IMR-90 (cell line): ENCODE results near the gene ARHGAP12. TPM values are rescaled to one million over a fixed set of nuclear protein-coding genes. Genes with fewer than 3 reads are reported as not detected.

ENCODE experiments used
- ATAC-seq: fragments of 200-7000 bp; cut with Tn5 transposase; 2 replicates; pipeline ENCODE4 v1.9.1; 2020; ENCODE audit warnings: low read depth, mild to moderate bottlenecking, moderate library complexity
- BruUV-seq: library from RNA; stranded (reverse); fragments of 400-500 nt; replicated peaks from 2 replicates; lab custom pipeline; 2021; lab: Mats Ljungman, UMichigan
- CTCF ChIA-PET: fragments of 300-600 bp; formaldehyde crosslinking; extraction: SDS; loops from one replicate; lab custom pipeline; 2021; ENCODE audit warnings: antibody characterized with exemption; lab: Yijun Ruan, JAX
- POLR2A ChIA-PET: fragments of 300-600 bp; sonication (Branson Sonifier 250); formaldehyde crosslinking; loops from one replicate; lab custom pipeline; 2022; ENCODE audit warnings: antibody characterized with exemption; ENCODE audit not compliant: unreplicated experiment; lab: Charles Lee
- DNase-seq: peaks from one replicate; pipeline ENCODE4 v3.0.0; 2013
- H2AFZ ChIP-seq: replicated peaks from 2 replicates; pipeline ENCODE3; 2013; ENCODE audit warnings: low read length, mild to moderate bottlenecking; ENCODE audit not compliant: poor library complexity
- H2AK5ac ChIP-seq: 2 replicates; pipeline ENCODE4 v1.6.1; 2013; ENCODE audit warnings: low read depth, low read length, inconsistent platforms
- H2AK9ac ChIP-seq: replicated peaks from 2 replicates; pipeline ENCODE3; 2013; ENCODE audit warnings: mild to moderate bottlenecking, low read depth, low read length, moderate library complexity; ENCODE audit not compliant: poor library complexity
- H2BK120ac ChIP-seq: 2 replicates; pipeline ENCODE4 v1.6.1; 2013; ENCODE audit warnings: low read depth, low read length, inconsistent platforms
- H2BK15ac ChIP-seq: 3 replicates; pipeline ENCODE4 v1.6.1; 2013; ENCODE audit warnings: low read depth, low read length, inconsistent platforms
- H2BK20ac ChIP-seq: 2 replicates; pipeline ENCODE4 v1.6.1; 2013; ENCODE audit warnings: low read depth, mild to moderate bottlenecking, inconsistent platforms, low read length, moderate library complexity
- H2BK5ac ChIP-seq: 2 replicates; pipeline ENCODE4 v1.6.1; 2013; ENCODE audit warnings: mild to moderate bottlenecking, low read depth, low read length, inconsistent platforms; ENCODE audit not compliant: poor library complexity, severe bottlenecking
- H3K14ac ChIP-seq: replicated peaks from 2 replicates; pipeline ENCODE4 v1.6.1; 2013; ENCODE audit warnings: low read depth, low read length, inconsistent platforms
- H3K18ac ChIP-seq: 2 replicates; pipeline ENCODE4 v1.6.1; 2013; ENCODE audit warnings: low read depth, low read length, control low read depth
- H3K23ac ChIP-seq: 2 replicates; pipeline ENCODE4 v1.6.1; 2013; ENCODE audit warnings: low read depth, low read length, inconsistent platforms
- H3K27ac ChIP-seq: 2 replicates; pipeline ENCODE4 v1.5.1; 2013; ENCODE audit warnings: mild to moderate bottlenecking, control low read depth, low read length; ENCODE audit not compliant: insufficient read depth
- H3K27me3 ChIP-seq: 2 replicates; pipeline ENCODE4 v1.6.1; 2013; ENCODE audit warnings: low read length; ENCODE audit not compliant: control insufficient read depth, insufficient read depth
- H3K36me3 ChIP-seq: 2 replicates; pipeline ENCODE4 v1.6.1; 2013; ENCODE audit warnings: low read length, mixed read lengths; ENCODE audit not compliant: control insufficient read depth, insufficient read depth
- H3K4ac ChIP-seq: 2 replicates; pipeline ENCODE4 v1.6.1; 2013; ENCODE audit warnings: low read depth, low read length, inconsistent platforms
- H3K4me1 ChIP-seq: 2 replicates; pipeline ENCODE4 v1.6.1; 2013; ENCODE audit warnings: low read length, mixed read lengths; ENCODE audit not compliant: control insufficient read depth, insufficient read depth
- H3K4me2 ChIP-seq: 2 replicates; pipeline ENCODE4 v1.6.1; 2013; ENCODE audit warnings: low read depth, mild to moderate bottlenecking, control low read depth, low read length, moderate library complexity
- H3K4me3 ChIP-seq: 2 replicates; pipeline ENCODE4 v1.5.1; 2013; ENCODE audit warnings: low read depth, mild to moderate bottlenecking, control low read depth, low read length, moderate library complexity; ENCODE audit not compliant: insufficient read depth
- H3K56ac ChIP-seq: 2 replicates; pipeline ENCODE4 v1.6.1; 2013; ENCODE audit warnings: low read length, inconsistent platforms; ENCODE audit not compliant: insufficient read depth; ENCODE audit errors: extremely low read depth
- H3K79me1 ChIP-seq, 2 experiments: 2 replicates each; pipeline ENCODE4 v1.6.1; 2013; ENCODE audit warnings: low read length in 2 of 2, inconsistent platforms in 1 of 2, low read depth in 1 of 2
- H3K9ac ChIP-seq: 2 replicates; pipeline ENCODE4 v1.6.1; 2013; ENCODE audit warnings: low read depth, low read length, control low read depth
- H3K9me1 ChIP-seq: 2 replicates; pipeline ENCODE4 v1.6.1; 2013; ENCODE audit warnings: low read length, inconsistent platforms; ENCODE audit not compliant: insufficient read depth
- H3K9me3 ChIP-seq: 2 replicates; pipeline ENCODE4 v1.6.1; 2013; ENCODE audit warnings: low read length; ENCODE audit not compliant: control insufficient read depth, insufficient read depth
- H4K20me1 ChIP-seq: 2 replicates; pipeline ENCODE4 v1.6.1; 2013; ENCODE audit warnings: low read length, inconsistent platforms; ENCODE audit not compliant: insufficient read depth
- H4K5ac ChIP-seq: 2 replicates; pipeline ENCODE4 v1.6.1; 2013; ENCODE audit warnings: mild to moderate bottlenecking, low read depth, low read length, control low read depth
- H4K8ac ChIP-seq, 2 experiments: 2 replicates each; pipeline ENCODE4 v1.6.1; 2013; ENCODE audit warnings: low read depth in 2 of 2, low read length in 2 of 2, control low read depth in 1 of 2, inconsistent platforms in 1 of 2
- H4K91ac ChIP-seq: 2 replicates; pipeline ENCODE4 v1.6.1; 2013; ENCODE audit warnings: low read depth, low read length, inconsistent platforms; ENCODE audit not compliant: insufficient read depth
- ELK1 ChIP-seq: fragments of 150-350 bp; IDR thresholded peaks from 2 replicates; pipeline ENCODE4 v1.6.1; 2016; ENCODE audit warnings: low read depth, mild to moderate bottlenecking, low read length, moderate library complexity, borderline replicate concordance
- FOS ChIP-seq: fragments of 150-350 bp; IDR thresholded peaks from 2 replicates; pipeline ENCODE4 v1.6.1; 2016; ENCODE audit warnings: low read depth, low read length
- POLR2A ChIP-seq: IDR thresholded peaks from 2 replicates; pipeline ENCODE4 v1.6.1; 2012; ENCODE audit warnings: mild to moderate bottlenecking, low read depth, low read length
- SMC3 ChIP-seq: fragments of 150-350 bp; IDR thresholded peaks from 2 replicates; pipeline ENCODE4 v1.6.1; 2016; ENCODE audit warnings: low read depth, mild to moderate bottlenecking, antibody characterized with exemption, low read length, moderate library complexity
- WGBS, 2 experiments: methylation state at CpG; one replicate each; pipeline versions ENCODE4 v1.1.5 to v1.1.7; 2013; ENCODE audit warnings: missing lambda C conversion rate in 2 of 2; ENCODE audit not compliant: insufficient read length in 1 of 2; ENCODE audit errors: extremely low coverage in 2 of 2; 5-methylcytosine and 5-hydroxymethylcytosine counted together
- dilution Hi-C: fragments of 300-500 bp; cut with HindIII; formaldehyde crosslinking; loops from one replicate; pipeline ENCODE4 v1.14.3; 2018; ENCODE audit warnings: low sequenced_read_pairs; ENCODE audit not compliant: unreplicated experiment
- in situ Hi-C: fragments of 300-500 bp; cut with MboI; formaldehyde crosslinking; loops from 3 replicates; pipeline ENCODE4 v1.14.3; 2019; ENCODE audit warnings: low sequenced_read_pairs, inconsistent platforms, mixed read lengths
- intact Hi-C: fragments of 100-400 bp; cut with micrococcal nuclease; formaldehyde crosslinking; loops from 2 replicates; pipeline ENCODE4 v1.10.0; 2022
- polyA plus RNA-seq, 3 experiments: library from polyadenylated mRNA; depleted of rRNA; stranded (reverse); fragments of >200 nt; gene quantifications; 2 replicates each; pipeline ENCODE4 v1.2.3, GENCODE V29; 2012; ENCODE audit warnings: low replicate concordance in 1 of 3
- total RNA-seq: library from RNA; depleted of rRNA; stranded (reverse); fragments of >200 nt; gene quantifications from 2 replicates; pipeline ENCODE4 v1.2.3, GENCODE V29; 2012

The ARHGAP12 gene
- total and polyA plus RNA-seq, 2 of the 4 experiments (the other 2 are of a cell fraction): 9.0 to 28.5 TPM

GRCh38 chr10:31961277-31962074, 32.8 kb upstream of the ARHGAP12 start:
- Histone ChIP-seq H2BK20ac (no peak overlapping the region), H2AFZ (peak overlapping the region; percentile 35), H2AK9ac (no peak overlapping the region), H3K56ac (no peak overlapping the region), H3K9me1 (no peaks in the 10 kb centered on the region), H3K18ac (no peak overlapping the region), H3K4ac (no peak overlapping the region), H3K4me1 (no peaks in the 10 kb centered on the region), H4K91ac (no peak overlapping the region), H3K4me3 (no peak overlapping the region), H2BK5ac (no peak overlapping the region), H2BK120ac (no peak overlapping the region), H4K8ac (no peak overlapping the region), H3K4me2 (no peak overlapping the region), H3K9ac (no peak overlapping the region), H3K36me3 (no peaks in the 10 kb centered on the region), H3K79me1 (no peaks in the 10 kb centered on the region), H2AK5ac (no peak overlapping the region), H4K5ac (no peak overlapping the region), H3K23ac (no peak overlapping the region), H3K9me3 (no peaks in the 10 kb centered on the region), H2BK15ac (no peak overlapping the region), H3K27me3 (no peaks in the 10 kb centered on the region), H3K14ac (no peak overlapping the region), H4K20me1 (no peaks in the 10 kb centered on the region), H3K27ac (no peak overlapping the region)
- 50% methylated on average over 5 of the region's 8 CpGs; no CpG with 5 or more reads in 1 of the 2 experiments for WGBS, 2 experiments
- no TSS peak for BruUV-seq
- in situ Hi-C loops (no loop called here), intact Hi-C loops (no loop called here), dilution Hi-C loops (no loop called here)
- peak; percentile 63 for ATAC-seq
- CTCF ChIA-PET: interaction anchor here (0.7 kb wide), 1 partner anchor 16 kb away, joined by 3 read pairs; no protein-coding TSS in a partner anchor
- TF ChIP-seq SMC3: no peak
- TF ChIP-seq FOS: 0 out of 2 replicates have a peak, but pooled peaks have one; percentile 16
- no peak for TF ChIP-seq ELK1
- no peak for TF ChIP-seq POLR2A
- POLR2A ChIA-PET: no interaction called here
- DNase-seq: peak; percentile 64
